ENCODE measurements around the gene ATP5MK.

ATP5MK gene

DNA sequence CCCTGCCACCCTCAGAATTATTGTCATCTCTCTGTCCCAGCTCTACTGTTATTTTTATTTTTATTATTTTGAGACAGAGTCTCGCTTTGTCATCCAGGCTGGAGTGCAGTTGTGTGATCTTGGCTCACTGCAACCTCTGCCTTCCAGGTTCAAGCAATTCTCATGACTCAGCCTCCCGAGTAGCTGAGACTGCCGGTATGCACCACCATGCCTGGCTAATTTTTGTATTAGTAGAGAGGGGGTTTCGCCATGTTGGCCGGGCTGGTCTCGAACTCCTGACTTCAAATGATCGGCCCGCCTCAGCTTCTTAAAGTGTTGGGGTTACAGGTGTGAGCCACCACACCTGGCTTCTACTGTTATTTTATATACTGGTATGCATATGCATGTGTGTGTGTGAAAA lies 44.9 kb upstream of the ATP5MK start:
- H3K4me3 ChIP-seq (ENCODE audit: low read depth, low read length): no peak overlapping the region
- TF ChIP-seq, protein P1, sequence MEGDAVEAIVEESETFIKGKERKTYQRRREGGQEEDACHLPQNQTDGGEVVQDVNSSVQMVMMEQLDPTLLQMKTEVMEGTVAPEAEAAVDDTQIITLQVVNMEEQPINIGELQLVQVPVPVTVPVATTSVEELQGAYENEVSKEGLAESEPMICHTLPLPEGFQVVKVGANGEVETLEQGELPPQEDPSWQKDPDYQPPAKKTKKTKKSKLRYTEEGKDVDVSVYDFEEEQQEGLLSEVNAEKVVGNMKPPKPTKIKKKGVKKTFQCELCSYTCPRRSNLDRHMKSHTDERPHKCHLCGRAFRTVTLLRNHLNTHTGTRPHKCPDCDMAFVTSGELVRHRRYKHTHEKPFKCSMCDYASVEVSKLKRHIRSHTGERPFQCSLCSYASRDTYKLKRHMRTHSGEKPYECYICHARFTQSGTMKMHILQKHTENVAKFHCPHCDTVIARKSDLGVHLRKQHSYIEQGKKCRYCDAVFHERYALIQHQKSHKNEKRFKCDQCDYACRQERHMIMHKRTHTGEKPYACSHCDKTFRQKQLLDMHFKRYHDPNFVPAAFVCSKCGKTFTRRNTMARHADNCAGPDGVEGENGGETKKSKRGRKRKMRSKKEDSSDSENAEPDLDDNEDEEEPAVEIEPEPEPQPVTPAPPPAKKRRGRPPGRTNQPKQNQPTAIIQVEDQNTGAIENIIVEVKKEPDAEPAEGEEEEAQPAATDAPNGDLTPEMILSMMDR (IDR thresholded peaks at IDR 0.05; ENCODE audit: borderline replicate concordance, insufficient read depth, low read depth, low read length): no peak

DNA sequence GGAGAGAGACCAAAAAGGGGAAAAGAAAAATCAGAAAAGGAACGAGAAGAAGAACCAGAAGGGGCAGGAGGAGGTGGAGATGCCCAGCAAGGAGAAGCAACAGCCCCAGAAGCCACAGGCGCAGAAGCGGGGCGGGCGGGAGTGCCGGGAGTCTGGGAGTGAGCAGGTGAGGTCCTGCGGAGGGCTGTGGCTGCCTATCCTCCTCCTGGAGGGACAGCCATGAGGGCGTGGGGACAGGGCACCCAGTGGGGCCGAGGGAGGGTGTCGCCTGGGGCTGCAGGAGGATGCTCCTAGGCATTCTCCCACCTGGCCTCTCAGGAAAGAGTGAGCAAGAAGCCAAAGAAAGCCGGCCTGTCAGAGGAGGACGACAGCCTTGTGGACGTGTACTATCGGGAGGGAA lies 44.1 kb upstream of the ATP5MK start:
- H3K4me3 ChIP-seq (ENCODE audit: low read depth, low read length): no peak overlapping the region
- TF ChIP-seq, protein P1 (IDR thresholded peaks at IDR 0.05; ENCODE audit: borderline replicate concordance, insufficient read depth, low read depth, low read length): no peak

DNA sequence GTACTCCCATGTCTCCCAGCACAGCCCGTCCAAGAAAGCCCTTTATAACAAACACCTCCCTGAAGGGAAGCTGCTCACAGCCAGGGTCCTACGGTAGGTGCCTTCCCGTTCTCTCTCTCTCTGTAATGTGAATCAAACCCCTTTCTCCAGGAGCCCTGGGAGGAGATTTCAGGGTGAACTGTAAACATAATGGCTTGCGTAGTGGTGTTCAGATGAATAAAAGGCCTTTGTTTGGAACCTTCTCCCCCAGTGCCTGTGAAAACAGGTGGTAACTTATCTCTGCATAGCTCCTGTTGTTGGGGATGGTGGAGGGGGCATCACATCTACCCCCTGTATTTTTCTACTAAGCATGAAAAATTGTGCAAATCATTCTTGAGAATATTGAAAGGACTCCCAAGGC lies 43.5 kb upstream of the ATP5MK start:
- TF ChIP-seq, protein P1 (IDR thresholded peaks at IDR 0.05; ENCODE audit: borderline replicate concordance, insufficient read depth, low read depth, low read length): no peak
- no peak overlapping the region for H3K4me3 ChIP-seq (ENCODE audit: low read depth, low read length)

DNA sequence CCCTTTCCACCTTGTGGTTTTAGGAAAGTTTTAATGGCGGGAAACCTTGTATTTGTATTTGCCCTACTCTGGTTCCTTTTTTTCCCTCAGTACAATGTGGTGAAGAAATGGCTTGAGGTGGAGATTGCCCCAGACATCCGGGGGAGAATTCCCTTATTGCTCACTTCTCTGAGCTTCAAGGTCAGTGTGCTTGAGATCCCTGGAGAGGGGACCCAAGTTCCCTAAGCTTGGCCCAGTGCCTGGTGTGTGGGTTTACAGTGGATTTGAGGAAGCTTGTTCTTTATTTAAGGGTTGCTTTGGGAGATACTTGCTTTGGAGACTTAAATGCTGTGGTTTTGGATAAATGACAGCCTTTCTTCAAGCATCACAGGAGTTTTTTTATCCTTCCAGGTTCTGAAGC lies 37.6 kb upstream of the ATP5MK start:
- H3K4me3 ChIP-seq (ENCODE audit: low read depth, low read length): no peak overlapping the region

DNA sequence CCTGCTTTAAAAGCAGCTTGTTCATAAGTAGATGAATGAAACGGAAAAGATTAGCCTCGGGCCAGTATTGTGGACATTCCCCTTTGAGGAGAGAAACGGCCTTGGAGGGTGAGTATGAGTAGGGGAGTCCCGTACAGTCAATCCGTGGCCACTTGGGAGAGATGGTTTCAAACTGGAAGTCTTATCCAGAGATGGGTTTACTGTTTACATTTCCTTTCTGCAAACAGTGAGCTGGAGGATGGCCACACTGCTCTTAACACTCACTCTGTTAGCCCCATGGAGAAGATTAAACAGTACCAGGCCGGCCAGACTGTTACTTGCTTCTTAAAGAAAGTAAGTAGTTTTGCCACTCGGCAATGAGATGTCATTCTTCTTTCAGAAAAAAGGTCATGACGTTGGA lies 35.6 kb upstream of the ATP5MK start:
- TF ChIP-seq, protein P1 (IDR thresholded peaks at IDR 0.05; ENCODE audit: borderline replicate concordance, insufficient read depth, low read depth, low read length): no peak
- no peak overlapping the region for H3K4me3 ChIP-seq (ENCODE audit: low read depth, low read length)

More for the DNA sequence above, 37.6 kb upstream of the ATP5MK start:
- TF ChIP-seq, protein P1 (IDR thresholded peaks at IDR 0.05; ENCODE audit: borderline replicate concordance, insufficient read depth, low read depth, low read length): no peak

DNA sequence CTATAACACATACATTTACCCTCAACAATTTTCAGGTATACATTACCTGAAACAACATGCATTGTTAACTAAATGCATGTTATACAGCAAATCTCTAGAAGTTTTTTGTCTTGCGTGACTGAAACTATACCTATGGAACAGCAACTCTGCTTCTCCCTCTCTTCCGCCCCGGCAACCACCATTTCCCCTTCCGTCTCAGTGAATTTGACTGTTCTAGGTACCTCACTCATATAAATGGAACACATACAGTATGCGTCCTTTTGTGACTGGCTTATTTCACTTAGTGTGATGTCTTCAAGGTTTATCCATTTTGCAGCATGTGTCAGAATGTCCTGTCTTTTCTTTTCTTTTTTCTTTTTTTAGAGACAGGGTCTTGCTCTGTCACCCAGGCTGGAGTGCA lies 33.4 kb upstream of the ATP5MK start:
- TF ChIP-seq, protein P1 (IDR thresholded peaks at IDR 0.05; ENCODE audit: borderline replicate concordance, insufficient read depth, low read depth, low read length): no peak
- H3K4me3 ChIP-seq (ENCODE audit: low read depth, low read length): no peak overlapping the region

DNA sequence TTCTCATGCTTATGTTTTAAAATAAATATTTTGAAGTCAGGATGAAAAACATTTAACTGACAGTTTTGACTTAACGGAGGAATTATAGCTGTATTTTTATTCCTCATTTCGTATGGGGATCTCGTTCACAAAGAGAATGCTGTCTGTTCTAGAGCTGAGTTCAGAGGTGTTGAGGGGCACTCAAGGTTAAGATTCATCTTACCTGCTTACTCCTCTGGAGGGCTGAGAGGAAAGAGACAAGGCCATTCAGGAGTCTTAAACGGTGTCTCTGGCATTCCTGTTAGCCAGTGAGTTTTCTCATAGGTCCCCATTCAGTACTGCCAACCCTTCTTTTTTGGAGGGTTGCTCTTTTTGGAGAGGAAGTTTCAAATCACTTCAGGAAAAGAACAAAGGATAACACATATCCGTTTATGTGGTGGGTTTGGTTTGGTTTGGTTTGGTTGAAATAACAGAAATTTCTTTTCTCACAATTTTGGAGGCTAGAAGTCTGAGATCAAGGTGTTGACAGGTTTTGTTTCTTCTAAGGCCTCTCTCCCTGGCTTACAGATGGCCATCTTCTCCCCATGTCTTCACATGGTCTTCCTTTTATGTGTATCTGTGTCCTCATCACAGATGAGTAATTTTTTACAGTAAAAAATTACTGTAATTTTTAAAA lies 32.8 kb upstream of the ATP5MK start:
- no peak overlapping the region for H3K4me3 ChIP-seq (ENCODE audit: low read depth, low read length)
- TF ChIP-seq, protein P1 (IDR thresholded peaks at IDR 0.05; ENCODE audit: borderline replicate concordance, insufficient read depth, low read depth, low read length): no peak
